Mammary epithelial cell (primary cell): ENCODE results near the gene MAP3K10.

Source experiments
- CTCF ChIP-seq, 2 donors: IDR thresholded peaks in 1 of 2; conservative IDR thresholded peaks in 1 of 2; 2 replicates each; pipeline ENCODE4 v1.5.1; 2011 to 2012; ENCODE audit warnings: inconsistent platforms in 2 of 2, low read length in 2 of 2, mild to moderate bottlenecking in 2 of 2, control low read depth in 1 of 2, low read depth in 1 of 2; ENCODE audit not compliant: insufficient read depth in 1 of 2; ENCODE audit errors: extremely low read depth in 1 of 2
- EZH2 ChIP-seq: IDR thresholded peaks from 2 replicates; pipeline ENCODE4 v1.6.1; 2012; ENCODE audit warnings: low read length, inconsistent platforms, borderline replicate concordance

DNA sequence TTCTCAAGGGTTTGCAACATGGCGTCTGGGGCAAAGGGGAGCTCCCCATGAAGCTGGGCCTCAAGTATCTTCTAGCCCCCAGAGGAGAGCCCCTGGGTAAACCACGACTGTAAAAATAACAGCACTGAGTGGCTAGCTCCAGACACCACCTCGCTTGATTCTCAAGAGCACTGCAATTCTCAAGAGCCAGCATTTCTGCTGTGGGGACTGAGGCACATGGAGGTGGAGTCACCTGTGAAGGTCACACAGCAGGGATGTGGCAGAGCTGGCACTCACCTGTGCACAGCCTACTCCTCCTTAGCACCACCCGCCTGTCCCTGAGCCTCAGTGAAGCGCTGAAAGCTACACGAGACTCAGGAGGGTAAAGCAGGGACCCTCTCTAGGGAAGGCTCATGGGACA lies 56.0 kb downstream of the MAP3K10 start:
- no peak for TF ChIP-seq CTCF (conservative IDR thresholded peaks at IDR 0.05 in 1 of 2, IDR thresholded peaks at IDR 0.05 in 1 of 2; ENCODE audit: extremely low read depth in 1 of 2, insufficient read depth in 1 of 2, low read depth in 1 of 2, low read length in 2 of 2)
- TF ChIP-seq EZH2 = no peak
